GM19455 (cell line): Measurements from ENCODE around the gene DPP8.

ENCODE experiments used
- ATAC-seq: cut with Tn5 transposase; IDR thresholded peaks from one replicate; pipeline ENCODE4 v1.9.1; 2021; ENCODE audit not compliant: unreplicated experiment

Gene DPP8

DNA sequence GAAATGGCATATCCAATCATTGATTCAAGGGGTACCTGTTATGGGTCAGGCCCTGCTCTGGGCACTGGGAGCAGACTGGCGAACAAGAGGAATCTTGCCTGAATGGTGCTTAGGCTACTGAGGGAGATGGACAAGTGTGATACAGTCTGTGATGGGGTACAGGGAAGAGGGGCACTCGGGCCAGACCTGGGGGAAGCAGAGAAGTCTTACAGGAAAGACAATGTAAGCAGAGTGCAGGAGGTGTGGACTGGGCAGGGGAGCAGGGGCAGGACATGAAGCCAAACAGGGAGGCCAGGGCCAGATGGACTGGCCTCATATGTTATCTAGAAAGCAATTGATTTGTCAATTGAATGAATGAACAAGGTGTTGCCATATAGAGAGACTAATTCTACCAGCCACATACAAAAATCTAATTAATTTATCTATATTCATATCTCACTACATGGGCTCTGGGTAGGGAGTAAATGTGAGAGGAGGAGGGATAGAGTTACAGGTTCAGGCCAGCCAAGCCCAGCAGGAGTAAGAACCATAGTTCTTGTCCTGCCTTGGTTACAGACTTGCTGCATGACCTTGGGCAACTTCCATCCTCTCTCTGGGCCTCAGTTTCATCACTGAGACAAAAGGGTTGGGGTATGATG is 91.2 kb downstream of the DPP8 start:
- ATAC-seq, result no peak

DNA sequence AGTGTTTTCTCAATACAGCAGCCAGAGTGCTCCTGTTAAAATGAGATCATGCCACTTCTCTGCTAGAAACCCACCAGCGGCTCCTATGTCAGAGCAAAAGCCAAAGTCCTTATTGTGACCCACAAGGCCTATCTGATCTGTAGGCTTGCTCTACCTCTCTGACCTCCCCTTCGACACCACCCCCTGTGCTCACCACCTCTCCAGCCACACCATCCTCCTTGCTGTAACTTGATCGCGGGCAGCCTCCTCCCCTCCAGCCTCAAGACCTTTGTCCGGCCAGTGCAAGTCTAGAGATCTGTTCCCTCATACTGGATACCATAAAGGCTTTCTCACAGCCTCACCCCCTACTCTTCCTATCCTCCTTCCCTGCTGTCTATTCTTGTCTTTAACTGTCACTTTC is 92.8 kb downstream of the DPP8 start:
- ATAC-seq, result no peak

DNA sequence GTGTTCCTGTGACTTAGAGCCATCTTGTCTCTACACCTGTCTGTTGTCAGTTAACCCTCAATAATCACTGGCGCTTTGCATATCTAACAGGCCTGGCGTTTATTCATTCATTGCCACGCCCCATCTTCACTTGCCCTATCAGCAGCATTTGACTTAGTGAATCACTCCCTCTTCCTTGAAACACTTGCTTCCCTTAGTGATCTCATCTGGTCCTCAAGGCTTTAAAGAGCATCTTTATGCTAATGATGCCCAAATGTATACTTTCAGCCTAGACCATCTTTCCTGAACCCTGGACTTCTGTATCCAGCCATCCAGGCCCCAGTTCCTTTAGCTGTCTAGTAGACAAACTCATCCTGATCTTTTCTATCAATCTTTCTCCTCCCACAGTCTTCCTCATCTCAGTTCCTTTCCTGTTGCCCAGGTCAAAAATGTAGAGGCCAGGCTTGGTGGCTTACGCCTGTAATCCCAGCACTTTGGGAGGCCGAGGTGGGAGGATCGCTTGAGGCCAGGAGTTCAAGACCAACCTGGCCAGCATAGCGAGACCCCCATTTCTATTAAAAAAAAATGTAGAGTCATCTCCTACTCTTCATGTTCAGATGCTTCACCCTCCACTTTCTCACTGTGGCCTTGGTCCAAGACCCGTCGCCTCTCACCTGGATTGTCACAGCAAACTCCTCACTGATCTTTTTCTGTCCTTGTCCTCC is 93.4 kb downstream of the DPP8 start:
- ATAC-seq, result no peak

DNA sequence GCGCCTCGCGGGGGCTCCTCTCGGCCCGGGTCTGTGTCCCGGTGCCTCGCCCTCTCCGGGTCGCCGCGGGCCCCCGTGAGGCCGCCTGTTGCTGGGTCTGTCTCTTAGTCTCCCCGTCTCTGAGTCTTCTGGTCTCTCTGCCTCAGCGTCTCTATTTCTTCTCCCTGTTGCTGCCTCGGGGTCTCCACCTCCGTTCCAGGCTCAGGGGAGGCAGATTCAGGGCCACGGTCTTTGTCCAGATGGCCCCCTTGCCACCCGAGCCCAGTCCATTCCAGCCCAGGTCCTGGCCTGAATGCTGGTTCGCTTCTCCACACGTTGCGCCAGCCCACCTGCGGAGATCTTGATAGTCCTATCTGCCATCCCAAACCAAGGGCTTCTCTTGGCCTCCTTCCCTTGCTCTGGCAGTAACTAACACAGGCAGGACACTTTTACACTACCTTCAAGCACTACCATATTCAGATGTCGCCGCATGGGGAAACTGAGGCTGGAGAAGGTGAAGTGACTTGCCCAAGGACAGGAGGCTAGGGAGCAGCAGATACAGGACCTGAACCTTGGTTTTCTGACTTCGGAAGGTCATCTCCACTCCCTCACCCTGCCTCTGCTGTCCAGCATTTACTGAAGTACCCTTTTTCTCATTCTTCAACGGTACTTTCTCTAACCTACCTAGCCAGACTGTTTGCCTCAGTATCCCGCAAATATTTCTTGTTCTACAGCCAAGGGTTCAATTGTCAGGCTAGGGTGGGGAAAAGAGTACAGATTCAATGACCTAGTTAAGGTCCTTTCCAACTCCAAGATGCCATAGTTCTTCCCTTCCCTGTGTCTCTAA is 94.1 kb downstream of the DPP8 start:
- no peak for ATAC-seq

DNA sequence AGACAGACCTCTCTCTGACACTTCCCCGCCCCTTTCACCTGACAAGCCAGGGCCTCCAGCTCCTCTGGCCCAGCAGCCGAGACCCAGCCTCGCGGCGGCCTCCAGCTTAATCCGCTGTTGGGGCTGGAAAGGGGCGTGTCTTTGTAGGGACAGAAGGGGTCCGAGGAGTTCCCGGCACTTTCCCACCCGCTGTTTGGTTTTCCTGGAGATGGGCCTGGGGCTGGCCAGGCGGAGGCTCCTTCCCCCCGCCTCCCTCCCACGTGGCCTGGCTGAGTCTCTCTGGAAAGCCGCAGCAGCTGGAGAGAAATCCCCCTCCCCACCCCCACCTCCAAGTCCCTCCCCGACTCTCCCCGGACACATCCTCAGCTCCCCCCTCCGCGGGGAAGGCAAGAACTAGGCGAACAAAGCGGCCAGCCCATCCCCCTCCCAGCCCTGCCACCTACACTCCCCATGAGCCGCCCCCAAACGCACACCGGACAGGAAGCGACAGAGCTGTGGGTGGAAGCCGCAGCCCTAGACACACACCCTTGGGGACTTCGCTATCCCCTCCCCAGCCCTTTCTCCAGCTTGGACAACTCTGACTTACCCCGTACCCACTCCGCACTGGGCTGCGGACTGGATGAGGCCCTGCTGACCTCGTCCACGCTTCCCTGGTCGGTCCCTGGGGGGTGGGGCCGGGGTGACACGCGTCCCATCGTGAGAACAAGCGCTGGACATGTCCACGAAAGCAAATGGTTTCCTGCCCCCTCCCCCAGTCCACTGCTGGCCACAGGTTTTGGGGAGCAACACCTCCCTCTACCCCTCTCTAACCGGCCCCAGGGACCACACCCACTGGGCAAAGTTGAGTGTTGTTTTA is 95.9 kb downstream of the DPP8 start:
- no peak for ATAC-seq

DNA sequence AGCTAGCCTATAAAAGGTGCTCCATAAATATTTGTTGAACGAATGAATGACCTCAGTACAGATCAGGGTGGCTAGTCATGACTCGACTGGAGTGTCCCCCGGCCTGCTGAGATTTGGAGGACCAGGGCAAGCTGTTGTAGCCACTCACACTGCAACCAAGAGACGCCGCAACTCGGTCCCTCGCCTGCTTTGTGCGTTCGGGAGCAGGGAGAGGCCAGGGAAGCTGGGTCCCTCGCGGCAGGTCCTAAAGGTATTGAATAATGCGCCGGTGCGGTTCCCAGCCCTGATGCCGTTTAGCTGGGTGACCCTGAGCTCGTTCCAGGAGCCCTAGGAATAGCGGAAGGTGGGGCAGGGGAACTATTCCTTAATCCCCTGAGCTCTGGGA is 96.5 kb downstream of the DPP8 start:
- no peak for ATAC-seq

DNA sequence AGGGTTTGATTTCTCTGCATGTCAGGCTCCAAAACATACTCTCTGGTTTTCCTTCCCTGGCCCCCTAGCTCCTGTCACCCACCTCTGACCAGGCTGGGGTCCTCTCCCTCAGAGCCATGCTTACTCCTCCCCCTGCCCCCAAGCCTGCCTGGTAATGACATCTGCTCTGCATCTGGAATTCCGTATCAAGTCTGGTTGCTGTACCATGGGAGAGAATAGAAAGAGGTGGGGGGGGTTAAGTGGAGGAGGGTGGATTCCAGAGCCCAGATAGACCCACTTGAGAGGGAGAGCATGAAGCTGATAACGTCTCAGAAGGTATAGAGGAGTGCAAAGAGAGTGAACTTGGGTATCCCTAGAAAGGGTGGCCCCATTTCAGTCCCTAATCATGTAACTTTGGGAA is 98.9 kb downstream of the DPP8 start:
- no peak for ATAC-seq

DNA sequence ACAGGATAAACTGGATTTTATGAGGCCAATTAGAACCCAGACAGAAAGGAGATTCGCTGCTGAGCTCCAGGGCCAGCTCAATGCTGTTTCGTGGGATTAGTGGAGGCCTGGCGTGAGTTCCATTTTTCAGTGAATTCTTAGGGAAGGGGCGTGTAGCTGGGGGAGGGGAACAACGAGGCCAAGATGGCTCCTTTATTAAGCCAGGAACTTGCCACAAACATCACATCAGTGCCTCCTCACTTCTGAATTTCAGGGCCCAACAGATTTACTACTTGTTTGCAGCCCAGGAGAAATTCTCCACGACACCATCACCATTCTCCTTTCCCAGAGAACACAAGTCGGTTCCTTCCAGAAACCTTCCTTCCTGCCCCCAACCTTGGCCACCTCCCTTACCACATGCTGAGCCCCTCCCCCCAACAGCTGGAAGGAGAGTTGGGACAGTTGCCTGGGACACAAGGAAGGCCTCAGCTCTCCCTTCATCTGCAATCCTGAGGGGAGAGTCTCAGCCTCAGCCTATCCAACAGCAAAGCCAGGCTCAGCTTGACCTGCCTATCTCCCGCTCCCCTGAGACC is 100.6 kb downstream of the DPP8 start:
- ATAC-seq, result no peak

DNA sequence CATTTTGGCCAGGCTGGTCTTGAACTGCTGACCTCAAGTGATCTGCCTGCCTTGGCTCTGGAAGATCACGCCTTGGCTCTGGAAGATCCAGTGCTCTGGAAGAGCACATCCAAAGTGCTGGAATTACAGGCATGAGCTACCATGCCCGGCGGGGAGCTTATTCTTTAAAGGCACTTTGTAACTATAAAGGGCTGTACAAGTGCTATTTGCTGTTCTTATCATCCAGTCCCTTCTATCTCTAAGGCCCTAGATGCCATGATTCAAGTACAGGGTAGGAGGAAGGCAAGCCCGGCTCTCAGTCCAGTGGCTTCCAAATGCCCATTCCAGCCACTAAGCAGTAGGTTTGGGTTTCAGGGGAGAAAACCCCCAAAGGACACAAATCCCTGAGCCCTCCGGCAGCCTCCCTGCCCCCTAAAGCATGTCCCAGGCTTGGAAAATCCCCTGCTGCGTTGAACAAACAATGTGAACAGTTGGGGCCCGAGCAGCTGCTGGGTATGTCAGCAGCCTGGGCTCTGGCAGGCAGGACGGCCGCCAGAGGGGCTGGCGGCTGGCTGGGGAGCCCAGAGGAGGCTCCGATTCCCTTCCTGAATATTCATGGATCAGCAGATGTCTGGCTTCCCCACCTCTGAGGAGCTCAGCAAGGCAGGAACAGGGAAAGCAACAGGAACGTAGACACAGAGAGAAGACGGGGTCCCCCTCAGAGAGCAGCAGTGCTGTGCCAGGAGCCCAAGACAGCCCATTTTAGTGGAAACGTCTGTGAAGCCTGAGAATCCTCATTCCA is 102.5 kb downstream of the DPP8 start:
- ATAC-seq, result no peak

DNA sequence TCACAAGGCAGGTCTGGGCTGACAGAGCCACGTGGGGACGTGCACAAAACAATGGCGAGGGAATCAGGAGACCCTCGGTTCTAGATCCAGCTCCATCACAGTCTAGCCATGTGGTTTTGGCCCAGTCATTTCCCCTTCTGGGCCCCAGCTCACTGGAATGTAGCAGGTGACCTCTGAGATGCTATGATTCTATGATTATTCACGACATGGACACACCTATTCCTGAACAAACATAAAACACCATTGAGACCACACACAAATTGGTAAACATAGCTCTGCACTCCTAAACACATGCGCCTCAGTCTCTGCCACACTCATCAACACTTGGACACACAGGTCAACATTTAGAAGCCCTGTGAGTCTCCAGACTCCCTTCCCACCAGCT is 103.7 kb downstream of the DPP8 start:
- no peak for ATAC-seq

DNA sequence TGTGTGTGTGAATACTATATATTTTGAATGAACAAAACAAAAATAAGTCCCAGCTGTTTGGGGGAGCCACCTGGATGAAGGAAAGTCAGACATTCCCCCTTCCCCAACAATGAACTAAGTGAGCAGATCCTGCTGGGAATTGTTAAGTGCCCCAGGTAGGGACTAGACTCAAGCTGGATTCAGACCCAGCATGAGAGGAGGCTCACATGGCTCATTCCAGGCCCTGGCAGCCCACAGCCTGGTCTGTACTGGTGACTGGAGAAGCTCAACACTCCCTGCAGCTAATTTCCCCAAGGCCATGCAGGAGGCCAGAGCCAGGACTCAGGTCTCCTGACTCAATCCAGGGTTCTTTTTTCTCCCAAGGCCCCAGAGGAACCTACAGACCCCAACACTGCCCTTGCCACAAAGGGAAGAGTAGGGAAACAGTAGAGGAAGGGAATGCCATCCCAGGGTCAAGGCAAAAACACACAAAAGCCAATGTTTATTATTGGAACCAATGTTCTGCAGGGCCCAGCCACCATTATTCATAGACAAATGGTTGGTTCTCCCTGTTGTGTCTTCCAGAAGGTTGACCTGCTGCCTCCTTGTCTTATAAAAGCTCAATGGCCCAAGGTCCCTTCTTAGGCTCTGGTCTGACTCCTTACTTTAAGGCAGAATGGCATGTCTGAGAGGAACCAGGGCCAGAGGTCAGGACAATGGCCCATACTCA is 104.3 kb downstream of the DPP8 start:
- ATAC-seq, result no peak

DNA sequence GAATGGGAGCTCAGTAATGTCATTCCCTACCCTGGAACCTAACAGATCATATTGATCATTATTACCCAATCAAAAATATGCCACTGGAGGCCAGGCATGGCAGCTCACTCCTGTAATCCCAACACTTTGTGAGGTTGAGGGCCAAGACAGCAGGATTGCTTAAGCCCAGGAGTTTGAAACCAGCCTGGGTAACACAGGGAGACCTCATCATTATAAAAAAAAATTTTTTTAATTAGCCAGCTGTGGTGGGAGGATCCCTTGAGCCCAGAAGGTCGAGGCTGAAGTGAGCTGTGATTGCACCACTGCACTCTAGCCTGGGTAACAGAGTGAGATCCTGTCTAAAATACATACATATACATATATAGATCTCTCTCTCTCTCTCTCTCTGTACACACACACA is 104.9 kb downstream of the DPP8 start:
- no peak for ATAC-seq

DNA sequence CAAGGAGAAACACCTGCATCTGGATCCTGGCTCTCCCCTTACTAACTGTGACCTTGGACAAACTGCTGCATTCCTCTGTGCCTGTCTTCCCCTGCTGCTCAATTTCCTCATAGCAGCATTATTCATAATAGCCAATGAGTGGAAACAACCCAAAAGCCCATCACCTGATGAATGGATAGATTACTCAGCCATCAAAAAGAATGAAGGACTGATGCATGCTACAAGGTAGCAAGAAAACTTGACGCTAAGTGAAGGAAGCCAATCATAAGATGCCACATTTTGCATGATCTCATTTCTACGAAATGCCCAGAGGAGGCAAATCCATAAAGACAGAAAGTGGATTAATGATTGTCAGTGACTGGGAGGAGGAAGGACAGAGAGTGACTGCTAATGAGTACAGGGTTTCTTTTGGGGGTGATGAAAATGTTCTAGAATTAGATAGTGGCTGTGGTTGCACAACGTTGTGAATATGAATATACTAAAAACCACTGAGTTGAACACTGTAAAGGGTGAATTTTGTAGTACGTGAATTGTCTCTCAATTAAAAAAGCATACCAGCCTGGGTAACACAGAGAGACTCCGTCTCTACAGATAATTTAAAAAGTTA is 105.9 kb downstream of the DPP8 start:
- ATAC-seq, result no peak

DNA sequence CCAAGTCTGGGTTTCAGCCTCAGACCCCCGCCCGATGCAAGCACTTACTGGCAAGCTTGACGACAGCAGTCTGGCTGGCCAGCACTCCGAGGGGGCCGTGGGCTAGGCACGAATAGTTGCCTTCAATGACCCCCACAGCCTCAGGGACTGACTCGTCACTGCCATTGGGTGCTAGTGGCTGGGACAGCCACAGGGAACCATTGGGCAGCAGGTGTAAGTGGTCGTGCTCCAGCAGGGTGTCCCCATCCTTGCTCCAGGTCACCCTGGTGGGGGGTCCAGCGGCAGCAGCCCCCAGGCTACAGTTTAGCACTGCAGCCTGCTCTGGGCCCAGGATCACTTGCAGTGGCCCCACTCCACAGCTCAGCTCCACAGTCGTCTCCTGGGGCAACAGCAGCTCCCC is 106.5 kb downstream of the DPP8 start:
- ATAC-seq, result no peak

DNA sequence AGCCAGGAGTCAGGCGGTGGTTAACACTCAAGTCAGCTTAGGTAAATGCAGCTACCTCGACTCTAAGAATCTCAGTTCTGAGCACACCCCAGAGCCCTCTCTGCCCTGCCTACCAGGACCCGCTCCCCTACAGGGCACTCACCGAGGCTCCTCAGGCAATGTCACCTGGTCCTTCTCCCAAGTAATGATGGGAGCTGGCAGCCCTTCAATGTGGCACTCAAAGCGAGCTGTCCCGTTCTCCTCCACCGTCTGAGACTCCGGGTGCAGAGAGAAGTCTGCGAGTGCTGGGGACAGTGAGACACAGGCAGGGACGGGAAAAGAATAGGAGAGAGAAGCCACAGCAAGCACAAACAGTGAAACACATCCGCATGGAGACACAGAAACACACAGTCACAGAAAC is 107.5 kb downstream of the DPP8 start:
- no peak for ATAC-seq

DNA sequence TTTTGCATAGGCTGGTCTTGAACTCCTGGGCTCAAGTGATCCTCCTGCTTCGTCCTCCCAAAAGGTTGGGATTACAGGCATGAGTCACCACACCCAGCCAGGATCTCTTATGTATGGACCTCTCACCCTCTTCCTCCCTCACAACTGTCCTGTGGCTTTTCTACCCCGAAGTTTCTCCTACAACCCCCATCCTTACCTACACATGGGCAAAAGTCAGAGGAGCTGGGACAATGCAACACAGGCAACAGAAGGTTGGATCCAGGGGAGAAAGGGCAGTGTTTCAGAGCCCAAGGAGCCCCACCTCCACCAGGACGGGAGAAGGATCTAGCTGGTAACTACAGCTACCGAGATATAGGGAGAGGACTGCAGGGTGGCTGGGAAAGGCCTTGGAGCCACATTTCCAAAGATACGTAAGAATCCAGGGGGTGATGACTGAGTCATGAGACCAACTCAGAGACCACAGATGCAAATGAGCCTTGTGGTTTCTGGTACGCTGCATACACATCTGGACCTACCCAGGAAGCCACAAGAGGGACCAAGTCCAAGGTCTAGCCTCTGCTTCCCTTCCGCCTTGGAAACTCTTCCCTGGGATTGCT is 108.4 kb downstream of the DPP8 start:
- ATAC-seq, result no peak

DNA sequence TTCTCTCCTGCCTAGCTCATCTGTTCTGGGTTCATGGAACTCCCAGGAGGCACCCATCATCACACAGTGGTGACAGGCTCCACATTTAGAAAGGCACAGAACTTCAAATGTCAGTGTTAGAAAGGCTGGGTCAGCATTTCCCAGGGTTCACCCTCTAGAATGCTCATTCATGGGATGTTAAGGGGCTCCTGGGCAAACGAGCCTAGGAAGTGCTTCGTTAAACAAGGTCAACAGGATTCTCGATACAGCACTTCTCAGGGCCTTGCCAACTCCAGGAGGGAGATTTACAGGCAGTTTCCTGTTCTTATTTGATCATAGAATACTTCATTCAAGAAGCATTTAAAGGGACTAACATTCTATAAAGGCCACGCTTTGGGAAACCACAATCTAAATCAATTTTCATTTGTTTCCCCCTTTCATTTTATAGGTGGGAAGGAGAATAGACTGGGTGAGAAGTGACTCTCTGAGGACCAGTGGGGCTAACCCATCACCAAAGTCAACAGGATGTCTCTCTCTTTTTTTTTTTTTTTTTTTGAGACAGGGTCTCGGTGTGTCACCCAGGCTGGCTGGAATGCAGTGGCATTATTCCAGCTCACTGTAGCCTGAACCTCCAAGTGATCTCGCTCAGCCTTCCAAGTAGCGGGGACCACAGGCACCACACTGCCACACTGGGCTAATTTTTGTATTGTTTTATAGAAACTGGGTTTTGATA is 109.0 kb downstream of the DPP8 start:
- ATAC-seq, result no peak

DNA sequence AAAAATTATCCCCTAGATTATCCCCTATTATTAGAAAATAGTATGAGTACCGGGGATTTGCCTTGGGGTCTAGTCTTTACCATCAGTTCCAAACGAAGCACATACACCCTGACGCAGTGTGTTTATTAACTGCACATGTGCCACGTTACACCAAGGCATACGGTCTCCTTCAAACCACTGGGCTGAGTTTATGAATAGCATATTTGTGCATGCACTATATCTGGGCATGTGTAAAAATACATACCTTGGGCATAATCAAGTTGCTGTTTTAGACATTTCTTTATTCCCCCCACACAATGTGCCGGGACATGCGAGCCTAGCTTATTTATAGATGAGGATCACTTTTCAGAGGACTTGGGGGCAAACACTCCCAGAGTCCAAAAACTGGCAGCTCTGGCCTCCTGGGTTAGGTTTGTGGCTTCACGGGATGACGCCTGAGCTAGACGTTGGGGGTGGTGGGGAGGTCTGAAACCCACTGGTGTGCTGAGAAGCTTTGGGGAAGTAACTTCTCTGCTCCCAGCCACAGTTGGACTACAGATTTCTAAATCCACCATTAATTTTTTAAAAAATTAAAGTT is 111.0 kb downstream of the DPP8 start:
- no peak for ATAC-seq
